ENCODE data around the gene NKX6-2.
"Not testable (repeated sequence)": the region's sequence is repeated elsewhere in the genome, so short reads cannot be mapped to it uniquely, and the experiment has no call there.

The NKX6-2 gene

GRCh38 chr10:132802048-132802447 is 16.1 kb upstream of the NKX6-2 start:
- no peak for DNase-seq (ENCODE audit: extremely low spot score, insufficient read length, low read depth)

GRCh38 chr10:132799865-132800264 is 13.9 kb upstream of the NKX6-2 start:
- FAIRE-seq, result no peak
- DNase-seq (ENCODE audit: extremely low spot score, insufficient read length, low read depth), result no peak

More at GRCh38 chr10:132802048-132802447, 16.1 kb upstream of the NKX6-2 start:
- FAIRE-seq, result no peak

- FAIRE-seq (no peak), DNase-seq (ENCODE audit: extremely low spot score, insufficient read length, low read depth) (no peak)
Measured at GRCh38 chr10:132798876-132799275, 12.9 kb upstream of the NKX6-2 start.

- DNase-seq (ENCODE audit: extremely low spot score, insufficient read length, low read depth), result no peak
- FAIRE-seq, result no peak
Measured at GRCh38 chr10:132798403-132798802, 12.5 kb upstream of the NKX6-2 start.

- not testable (repeated sequence) for DNase-seq (ENCODE audit: extremely low spot score, insufficient read length, low read depth); FAIRE-seq
Measured at GRCh38 chr10:132797986-132798385, 12.0 kb upstream of the NKX6-2 start.

GRCh38 chr10:132796846-132797245 is 10.9 kb upstream of the NKX6-2 start:
- DNase-seq (ENCODE audit: extremely low spot score, insufficient read length, low read depth), result no peak
- FAIRE-seq, result no peak

GRCh38 chr10:132793871-132794849 is 8.2 kb upstream of the NKX6-2 start:
- FAIRE-seq (no peak), DNase-seq (ENCODE audit: extremely low spot score, insufficient read length, low read depth) (no peak)

- FAIRE-seq (no peak), DNase-seq (ENCODE audit: extremely low spot score, insufficient read length, low read depth) (no peak)
Measured at GRCh38 chr10:132793213-132793612, 7.3 kb upstream of the NKX6-2 start.

- no peak for DNase-seq (ENCODE audit: extremely low spot score, insufficient read length, low read depth)
- no peak for FAIRE-seq
Measured at GRCh38 chr10:132792796-132793195, 6.8 kb upstream of the NKX6-2 start.

GRCh38 chr10:132792099-132792498 is 6.2 kb upstream of the NKX6-2 start:
- not testable (repeated sequence) for FAIRE-seq; DNase-seq (ENCODE audit: extremely low spot score, insufficient read length, low read depth)

GRCh38 chr10:132790934-132791829 is 5.2 kb upstream of the NKX6-2 start:
- no peak for DNase-seq (ENCODE audit: extremely low spot score, insufficient read length, low read depth)
- FAIRE-seq, result no peak

GRCh38 chr10:132790470-132790869 is 4.5 kb upstream of the NKX6-2 start:
- no peak for FAIRE-seq

GRCh38 chr10:132789659-132790148 is 3.8 kb upstream of the NKX6-2 start:
- no peak for DNase-seq (ENCODE audit: extremely low spot score, insufficient read length, low read depth)
- no peak for FAIRE-seq

More at GRCh38 chr10:132790470-132790869, 4.5 kb upstream of the NKX6-2 start:
- no peak for DNase-seq (ENCODE audit: extremely low spot score, insufficient read length, low read depth)

- no peak for FAIRE-seq
- DNase-seq (ENCODE audit: extremely low spot score, insufficient read length, low read depth), result no peak
Measured at GRCh38 chr10:132788831-132789219, 2.9 kb upstream of the NKX6-2 start.

GRCh38 chr10:132788180-132788830 is 2.4 kb upstream of the NKX6-2 start:
- FAIRE-seq (no peak), DNase-seq (ENCODE audit: extremely low spot score, insufficient read length, low read depth) (no peak)

- DNase-seq (ENCODE audit: extremely low spot score, insufficient read length, low read depth) (no peak), FAIRE-seq (no peak)
Measured at GRCh38 chr10:132787495-132788179, 1.7 kb upstream of the NKX6-2 start.

- FAIRE-seq, result no peak
- no peak for DNase-seq (ENCODE audit: extremely low spot score, insufficient read length, low read depth)
Measured at GRCh38 chr10:132786884-132787494, 1.0 kb upstream of the NKX6-2 start.

- FAIRE-seq (no peak), DNase-seq (ENCODE audit: extremely low spot score, insufficient read length, low read depth) (no peak)
Measured at GRCh38 chr10:132786476-132786883, 533 bp upstream of the NKX6-2 start.

All from GM18507 (cell line).